ENCODE data around the gene SYT9.

Gene SYT9

GRCh38 chr11:7251836-7252682 lies at the start of gene SYT9 (continued):
- TF ChIP-seq, protein P1, sequence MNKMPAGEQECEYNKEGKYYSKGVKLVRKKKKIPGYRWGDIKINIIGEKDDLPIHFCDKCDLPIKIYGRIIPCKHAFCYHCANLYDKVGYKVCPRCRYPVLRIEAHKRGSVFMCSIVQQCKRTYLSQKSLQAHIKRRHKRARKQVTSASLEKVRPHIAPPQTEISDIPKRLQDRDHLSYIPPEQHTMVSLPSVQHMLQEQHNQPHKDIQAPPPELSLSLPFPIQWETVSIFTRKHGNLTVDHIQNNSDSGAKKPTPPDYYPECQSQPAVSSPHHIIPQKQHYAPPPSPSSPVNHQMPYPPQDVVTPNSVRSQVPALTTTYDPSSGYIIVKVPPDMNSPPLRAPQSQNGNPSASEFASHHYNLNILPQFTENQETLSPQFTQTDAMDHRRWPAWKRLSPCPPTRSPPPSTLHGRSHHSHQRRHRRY (tag by site-specific recombination; IDR thresholded peaks at IDR 0.05): no peak
- TF ChIP-seq ZBTB8A (tag by site-specific recombination; IDR thresholded peaks at IDR 0.05): peak; percentile 85
- TF ChIP-seq ZNF169 (tag by site-specific recombination; IDR thresholded peaks at IDR 0.05): no peak
- no peak for TF ChIP-seq ZNF248 (tag by site-specific recombination; IDR thresholded peaks at IDR 0.05)
- TF ChIP-seq ZNF121 (tag by site-specific recombination; IDR thresholded peaks at IDR 0.05): no peak
- no peak for TF ChIP-seq ZNF501 (tag by site-specific recombination; IDR thresholded peaks at IDR 0.05)
- no peak for TF ChIP-seq ZNF513 (tag by site-specific recombination; IDR thresholded peaks at IDR 0.05)
- TF ChIP-seq ZBTB48 (tag by site-specific recombination; IDR thresholded peaks at IDR 0.05): no peak
- no peak for TF ChIP-seq EGR2 (tag by site-specific recombination; IDR thresholded peaks at IDR 0.05; ENCODE audit: low read depth)
- no peak for TF ChIP-seq ZNF112 (tag by site-specific recombination; IDR thresholded peaks at IDR 0.05)
- no peak for TF ChIP-seq ZNF239 (tag by site-specific recombination; IDR thresholded peaks at IDR 0.05)
- TF ChIP-seq KLF8 (tag by site-specific recombination; IDR thresholded peaks at IDR 0.05): peak; percentile 10; the same call in 1 of the 2 replicates
- no peak for TF ChIP-seq ZNF776 (tag by site-specific recombination; IDR thresholded peaks at IDR 0.05; ENCODE audit: borderline replicate concordance)
- no peak for TF ChIP-seq ZNF707 (tag by site-specific recombination; IDR thresholded peaks at IDR 0.05)
- TF ChIP-seq ZNF155 (tag by site-specific recombination; IDR thresholded peaks at IDR 0.05): no peak
- TF ChIP-seq WT1 (tag by site-specific recombination; IDR thresholded peaks at IDR 0.05): no peak
- TF ChIP-seq PRDM6 (tag by site-specific recombination; IDR thresholded peaks at IDR 0.05): no peak
- TF ChIP-seq, protein P2, sequence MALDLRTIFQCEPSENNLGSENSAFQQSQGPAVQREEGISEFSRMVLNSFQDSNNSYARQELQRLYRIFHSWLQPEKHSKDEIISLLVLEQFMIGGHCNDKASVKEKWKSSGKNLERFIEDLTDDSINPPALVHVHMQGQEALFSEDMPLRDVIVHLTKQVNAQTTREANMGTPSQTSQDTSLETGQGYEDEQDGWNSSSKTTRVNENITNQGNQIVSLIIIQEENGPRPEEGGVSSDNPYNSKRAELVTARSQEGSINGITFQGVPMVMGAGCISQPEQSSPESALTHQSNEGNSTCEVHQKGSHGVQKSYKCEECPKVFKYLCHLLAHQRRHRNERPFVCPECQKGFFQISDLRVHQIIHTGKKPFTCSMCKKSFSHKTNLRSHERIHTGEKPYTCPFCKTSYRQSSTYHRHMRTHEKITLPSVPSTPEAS (tag by site-specific recombination; IDR thresholded peaks at IDR 0.05): no peak
- no peak for TF ChIP-seq ZNF837 (tag by site-specific recombination; IDR thresholded peaks at IDR 0.05)
- TF ChIP-seq ZNF747 (tag by site-specific recombination; IDR thresholded peaks at IDR 0.05): no peak
- TF ChIP-seq ZNF416 (tag by site-specific recombination; IDR thresholded peaks at IDR 0.05): no peak
- TF ChIP-seq ZNF530 (tag by site-specific recombination; IDR thresholded peaks at IDR 0.05; ENCODE audit: low read depth): no peak
- no peak for TF ChIP-seq ZNF791 (tag by site-specific recombination; IDR thresholded peaks at IDR 0.05)
- TF ChIP-seq BCL11B (tag by site-specific recombination; IDR thresholded peaks at IDR 0.05; ENCODE audit: low read depth): no peak
- TF ChIP-seq, protein P3, sequence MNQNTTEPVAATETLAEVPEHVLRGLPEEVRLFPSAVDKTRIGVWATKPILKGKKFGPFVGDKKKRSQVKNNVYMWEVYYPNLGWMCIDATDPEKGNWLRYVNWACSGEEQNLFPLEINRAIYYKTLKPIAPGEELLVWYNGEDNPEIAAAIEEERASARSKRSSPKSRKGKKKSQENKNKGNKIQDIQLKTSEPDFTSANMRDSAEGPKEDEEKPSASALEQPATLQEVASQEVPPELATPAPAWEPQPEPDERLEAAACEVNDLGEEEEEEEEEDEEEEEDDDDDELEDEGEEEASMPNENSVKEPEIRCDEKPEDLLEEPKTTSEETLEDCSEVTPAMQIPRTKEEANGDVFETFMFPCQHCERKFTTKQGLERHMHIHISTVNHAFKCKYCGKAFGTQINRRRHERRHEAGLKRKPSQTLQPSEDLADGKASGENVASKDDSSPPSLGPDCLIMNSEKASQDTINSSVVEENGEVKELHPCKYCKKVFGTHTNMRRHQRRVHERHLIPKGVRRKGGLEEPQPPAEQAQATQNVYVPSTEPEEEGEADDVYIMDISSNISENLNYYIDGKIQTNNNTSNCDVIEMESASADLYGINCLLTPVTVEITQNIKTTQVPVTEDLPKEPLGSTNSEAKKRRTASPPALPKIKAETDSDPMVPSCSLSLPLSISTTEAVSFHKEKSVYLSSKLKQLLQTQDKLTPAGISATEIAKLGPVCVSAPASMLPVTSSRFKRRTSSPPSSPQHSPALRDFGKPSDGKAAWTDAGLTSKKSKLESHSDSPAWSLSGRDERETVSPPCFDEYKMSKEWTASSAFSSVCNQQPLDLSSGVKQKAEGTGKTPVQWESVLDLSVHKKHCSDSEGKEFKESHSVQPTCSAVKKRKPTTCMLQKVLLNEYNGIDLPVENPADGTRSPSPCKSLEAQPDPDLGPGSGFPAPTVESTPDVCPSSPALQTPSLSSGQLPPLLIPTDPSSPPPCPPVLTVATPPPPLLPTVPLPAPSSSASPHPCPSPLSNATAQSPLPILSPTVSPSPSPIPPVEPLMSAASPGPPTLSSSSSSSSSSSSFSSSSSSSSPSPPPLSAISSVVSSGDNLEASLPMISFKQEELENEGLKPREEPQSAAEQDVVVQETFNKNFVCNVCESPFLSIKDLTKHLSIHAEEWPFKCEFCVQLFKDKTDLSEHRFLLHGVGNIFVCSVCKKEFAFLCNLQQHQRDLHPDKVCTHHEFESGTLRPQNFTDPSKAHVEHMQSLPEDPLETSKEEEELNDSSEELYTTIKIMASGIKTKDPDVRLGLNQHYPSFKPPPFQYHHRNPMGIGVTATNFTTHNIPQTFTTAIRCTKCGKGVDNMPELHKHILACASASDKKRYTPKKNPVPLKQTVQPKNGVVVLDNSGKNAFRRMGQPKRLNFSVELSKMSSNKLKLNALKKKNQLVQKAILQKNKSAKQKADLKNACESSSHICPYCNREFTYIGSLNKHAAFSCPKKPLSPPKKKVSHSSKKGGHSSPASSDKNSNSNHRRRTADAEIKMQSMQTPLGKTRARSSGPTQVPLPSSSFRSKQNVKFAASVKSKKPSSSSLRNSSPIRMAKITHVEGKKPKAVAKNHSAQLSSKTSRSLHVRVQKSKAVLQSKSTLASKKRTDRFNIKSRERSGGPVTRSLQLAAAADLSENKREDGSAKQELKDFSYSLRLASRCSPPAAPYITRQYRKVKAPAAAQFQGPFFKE (tag by site-specific recombination; IDR thresholded peaks at IDR 0.05; ENCODE audit: borderline replicate concordance): no peak
- TF ChIP-seq ZNF174 (tag by site-specific recombination; IDR thresholded peaks at IDR 0.05): no peak
- TF ChIP-seq ZBTB1 (tag by site-specific recombination; IDR thresholded peaks at IDR 0.05): no peak
- TF ChIP-seq HOXC10 (CRISPR knock-in tag; IDR thresholded peaks at IDR 0.05): no peak
- no peak for TF ChIP-seq ZNF654 (tag by site-specific recombination; IDR thresholded peaks at IDR 0.05; ENCODE audit: low read depth)
